Tibial nerve (tissue), 4 donors: Measurements from ENCODE around the gene ARID5B. TPM values are rescaled to one million over a fixed set of nuclear protein-coding genes. Genes with fewer than 3 reads are reported as not detected.

Source experiments
- DNase-seq, 2 donors: peaks; one replicate each; pipeline ENCODE4 v3.0.0-alpha.2; 2019; ENCODE audit warnings: low spot score in 2 of 2
- H3K27ac ChIP-seq, 4 donors: fragments of 200-600 bp; sonication (generic) in 3 of 4; one replicate each; pipeline ENCODE4 v1.5.1; 2017 to 2019; ENCODE audit warnings: mild to moderate bottlenecking in 1 of 4
- H3K27me3 ChIP-seq, 2 donors: fragments of 200-600 bp; sonication (generic) in 1 of 2; one replicate each; pipeline versions ENCODE4 v1.5.1 to v1.6.0; 2017 to 2019
- H3K36me3 ChIP-seq, 3 donors: fragments of 200-600 bp; sonication (generic); one replicate each; pipeline ENCODE4 v1.5.1; 2018 to 2019
- H3K4me1 ChIP-seq, 4 donors: fragments of 200-600 bp; sonication (generic) in 3 of 4; one replicate each; pipeline ENCODE4 v1.5.1; 2017 to 2019
- H3K4me3 ChIP-seq, 4 donors: fragments of 200-600 bp; sonication (generic) in 3 of 4; one replicate each; pipeline ENCODE4 v1.5.1; 2017 to 2019; ENCODE audit warnings: mild to moderate bottlenecking in 1 of 4, moderate library complexity in 1 of 4
- H3K9me3 ChIP-seq, 4 donors: fragments of 200-600 bp; sonication (generic) in 3 of 4; one replicate each; pipeline ENCODE4 v1.5.1; 2017 to 2019
- EP300 ChIP-seq, 2 donors: sonication (generic); formaldehyde crosslinking; IDR thresholded peaks; one replicate each; pipeline ENCODE4 v1.6.1; 2017; ENCODE audit warnings: antibody characterized with exemption in 2 of 2, mild to moderate bottlenecking in 1 of 2
- POLR2A ChIP-seq, 2 donors: fragments of 450-650 bp; IDR thresholded peaks; one replicate each; pipeline ENCODE4 v1.6.1; 2017; ENCODE audit warnings: antibody characterized with exemption in 2 of 2, mild to moderate bottlenecking in 2 of 2, moderate library complexity in 2 of 2
- WGBS, 2 donors: methylation state at CpG; one replicate each; pipeline ENCODE4 v1.1.5; 2018; 5-methylcytosine and 5-hydroxymethylcytosine counted together
- total RNA-seq, 4 donors: library from RNA; depleted of rRNA; stranded (reverse); fragments of >200 nt; gene quantifications; one replicate each; pipeline ENCODE4 v1.1.0, GENCODE V29; 2016
- TF ChIP-seq, protein P1 (sequence below), 5 experiments: fragments of 200-600 bp in 3 of 5; fragments of 450-650 bp in 2 of 5; sonication (generic) in 3 of 5; IDR thresholded peaks; one replicate each; pipeline ENCODE4 v1.5.1; 2016 to 2019; ENCODE audit warnings: antibody characterized with exemption in 5 of 5, mild to moderate bottlenecking in 3 of 5, moderate library complexity in 2 of 5

Gene ARID5B
- total RNA-seq, 4 donors from 2014 or later = 47.4 to 82.2 (median 62.6) TPM

GRCh38 chr10:61953183-61953582 is 51.7 kb downstream of the ARID5B start:
- H3K9me3 ChIP-seq = no peaks in the 10 kb centered on the region
- 81 to 97% methylated on average over 2 of the region's 2 CpGs for WGBS, 2 donors
- peaks cover 0 to 15% (median 0%) of the 10 kb centered on the region in 3 donors for H3K36me3 ChIP-seq
- no peak overlapping the region for H3K4me3 ChIP-seq
- DNase-seq = no peak
- H3K27me3 ChIP-seq = no peaks in the 10 kb centered on the region
- no peaks in the 10 kb centered on the region for H3K4me1 ChIP-seq
- H3K27ac ChIP-seq = no peak overlapping the region
- TF ChIP-seq POLR2A (IDR thresholded peaks at IDR 0.05) = no peak
- TF ChIP-seq EP300 (IDR thresholded peaks at IDR 0.05) = no peak
- TF ChIP-seq, protein P1, sequence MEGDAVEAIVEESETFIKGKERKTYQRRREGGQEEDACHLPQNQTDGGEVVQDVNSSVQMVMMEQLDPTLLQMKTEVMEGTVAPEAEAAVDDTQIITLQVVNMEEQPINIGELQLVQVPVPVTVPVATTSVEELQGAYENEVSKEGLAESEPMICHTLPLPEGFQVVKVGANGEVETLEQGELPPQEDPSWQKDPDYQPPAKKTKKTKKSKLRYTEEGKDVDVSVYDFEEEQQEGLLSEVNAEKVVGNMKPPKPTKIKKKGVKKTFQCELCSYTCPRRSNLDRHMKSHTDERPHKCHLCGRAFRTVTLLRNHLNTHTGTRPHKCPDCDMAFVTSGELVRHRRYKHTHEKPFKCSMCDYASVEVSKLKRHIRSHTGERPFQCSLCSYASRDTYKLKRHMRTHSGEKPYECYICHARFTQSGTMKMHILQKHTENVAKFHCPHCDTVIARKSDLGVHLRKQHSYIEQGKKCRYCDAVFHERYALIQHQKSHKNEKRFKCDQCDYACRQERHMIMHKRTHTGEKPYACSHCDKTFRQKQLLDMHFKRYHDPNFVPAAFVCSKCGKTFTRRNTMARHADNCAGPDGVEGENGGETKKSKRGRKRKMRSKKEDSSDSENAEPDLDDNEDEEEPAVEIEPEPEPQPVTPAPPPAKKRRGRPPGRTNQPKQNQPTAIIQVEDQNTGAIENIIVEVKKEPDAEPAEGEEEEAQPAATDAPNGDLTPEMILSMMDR (IDR thresholded peaks at IDR 0.05) = no peak

DNA sequence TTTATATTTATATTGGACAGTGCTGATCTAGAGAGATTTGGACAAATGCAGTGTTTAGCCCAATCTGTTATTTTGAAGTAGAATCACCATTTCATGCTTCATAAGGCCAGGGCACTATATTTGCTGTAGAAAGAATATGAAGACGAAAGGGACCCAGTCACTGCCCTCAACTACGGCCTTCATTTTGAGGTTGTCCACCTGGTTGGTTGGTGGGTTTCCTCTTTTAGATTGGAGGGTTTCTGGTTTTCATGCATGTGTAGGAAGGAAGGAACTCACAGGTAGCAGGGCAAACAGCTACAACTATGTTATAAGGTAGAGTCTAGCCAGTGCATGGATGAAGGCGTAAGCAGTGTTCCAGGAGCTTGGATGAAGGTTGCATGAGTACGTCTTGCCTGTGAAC is 56.3 kb downstream of the ARID5B start:
- no peak overlapping the region for H3K27ac ChIP-seq
- H3K36me3 ChIP-seq = no peaks in the 10 kb centered on the region
- DNase-seq = no peak
- no peak overlapping the region for H3K4me3 ChIP-seq
- H3K4me1 ChIP-seq = no peaks in the 10 kb centered on the region
- no peak for TF ChIP-seq EP300 (IDR thresholded peaks at IDR 0.05)
- WGBS, 2 donors = 96 to 98% methylated on average over 4 of the region's 4 CpGs
- no peaks in the 10 kb centered on the region for H3K27me3 ChIP-seq
- H3K9me3 ChIP-seq = no peaks in the 10 kb centered on the region

DNA sequence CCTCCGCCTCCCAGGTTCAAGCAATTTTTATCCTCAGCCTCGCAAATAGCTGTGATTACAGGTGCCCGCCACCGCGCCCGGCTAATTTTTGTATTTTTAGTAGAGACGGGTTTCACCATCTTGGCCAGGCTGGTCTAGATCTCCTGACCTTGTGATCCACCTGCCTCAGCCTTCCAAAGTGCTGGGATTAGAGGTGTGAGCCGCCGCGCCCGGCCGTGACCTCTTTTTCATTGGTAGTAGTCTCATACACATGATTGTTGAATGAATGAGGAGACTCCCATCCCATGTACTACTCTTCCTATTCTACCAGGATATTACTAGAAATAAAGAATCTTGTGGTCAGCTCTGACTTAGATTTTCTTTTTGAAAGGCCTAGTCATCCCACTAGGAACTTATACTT is 56.8 kb downstream of the ARID5B start:
- WGBS, 2 donors = 98% methylated on average over 12 of the region's 12 CpGs

GRCh38 chr10:61958805-61959204 is 57.3 kb downstream of the ARID5B start:
- Histone ChIP-seq H3K27me3 (no peaks in the 10 kb centered on the region), H3K4me1 (no peaks in the 10 kb centered on the region), H3K36me3 (no peaks in the 10 kb centered on the region), H3K4me3 (no peak overlapping the region), H3K9me3 (no peaks in the 10 kb centered on the region), H3K27ac (no peak overlapping the region)
- no peak for DNase-seq
- TF ChIP-seq POLR2A (IDR thresholded peaks at IDR 0.05) (no peak), EP300 (IDR thresholded peaks at IDR 0.05) (no peak)
- TF ChIP-seq, protein P1 (IDR thresholded peaks at IDR 0.05) = no peak

More for the DNA sequence above, 56.8 kb downstream of the ARID5B start:
- H3K27me3 ChIP-seq = no peaks in the 10 kb centered on the region
- no peaks in the 10 kb centered on the region for H3K9me3 ChIP-seq
- no peaks in the 10 kb centered on the region for H3K36me3 ChIP-seq
- H3K4me1 ChIP-seq = no peaks in the 10 kb centered on the region
- H3K27ac ChIP-seq = no peak overlapping the region
- TF ChIP-seq POLR2A (IDR thresholded peaks at IDR 0.05) (no peak), EP300 (IDR thresholded peaks at IDR 0.05) (no peak)
- TF ChIP-seq, protein P1 (IDR thresholded peaks at IDR 0.05) = no peak
- H3K4me3 ChIP-seq = no peak overlapping the region
- DNase-seq = no peak

- Histone ChIP-seq H3K9me3 (no peaks in the 10 kb centered on the region), H3K27me3 (no peaks in the 10 kb centered on the region), H3K4me1 (peaks cover 0 to 5% (median 2%) of the 10 kb centered on the region in 4 donors), H3K4me3 (no peak overlapping the region), H3K36me3 (no peaks in the 10 kb centered on the region), H3K27ac (no peak overlapping the region)
- DNase-seq = no peak
- 46 to 63% methylated on average over 2 of the region's 2 CpGs for WGBS, 2 donors
- TF ChIP-seq, protein P1 (IDR thresholded peaks at IDR 0.05) = no peak
- TF ChIP-seq POLR2A (IDR thresholded peaks at IDR 0.05) (no peak), EP300 (IDR thresholded peaks at IDR 0.05) (no peak)
These were observed 58.3 kb downstream of the ARID5B start for GRCh38 chr10:61959814-61960213.
